ENCODE data around the gene TTC21A. TPM values are rescaled to one million over a fixed set of nuclear protein-coding genes. Genes with fewer than 3 reads are reported as not detected.

The TTC21A gene
- total RNA-seq, 1 experiment from 2014 or later, result 1.7 TPM

DNA sequence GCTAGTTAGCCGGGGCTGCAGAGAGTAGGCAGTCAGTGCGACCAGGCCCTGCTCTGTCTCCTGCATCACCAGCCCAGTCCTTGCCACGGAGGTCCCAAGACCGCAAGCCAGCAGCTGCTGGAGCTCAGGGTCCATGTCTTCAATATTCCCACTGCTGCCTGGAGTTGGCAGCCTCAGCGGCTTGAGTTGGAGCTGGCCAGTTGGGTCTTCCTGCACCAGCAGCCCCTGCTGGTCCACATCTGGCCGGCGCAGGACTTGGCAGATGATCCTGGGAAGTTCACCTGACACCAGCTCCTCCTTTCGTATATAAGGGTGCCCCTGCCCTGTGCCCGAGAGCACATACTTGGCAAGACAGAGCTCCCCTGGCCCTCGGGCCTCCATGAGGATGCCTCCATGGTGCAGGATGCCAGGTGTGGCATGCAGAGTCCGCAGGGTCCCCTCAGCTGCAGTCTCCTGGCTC lies 79.2 kb downstream of the TTC21A start:
- peaks cover 11 to 13% of the 10 kb centered on the region in 2 experiments for H3K4me1 Mint-ChIP-seq
- TF ChIP-seq, protein P1, sequence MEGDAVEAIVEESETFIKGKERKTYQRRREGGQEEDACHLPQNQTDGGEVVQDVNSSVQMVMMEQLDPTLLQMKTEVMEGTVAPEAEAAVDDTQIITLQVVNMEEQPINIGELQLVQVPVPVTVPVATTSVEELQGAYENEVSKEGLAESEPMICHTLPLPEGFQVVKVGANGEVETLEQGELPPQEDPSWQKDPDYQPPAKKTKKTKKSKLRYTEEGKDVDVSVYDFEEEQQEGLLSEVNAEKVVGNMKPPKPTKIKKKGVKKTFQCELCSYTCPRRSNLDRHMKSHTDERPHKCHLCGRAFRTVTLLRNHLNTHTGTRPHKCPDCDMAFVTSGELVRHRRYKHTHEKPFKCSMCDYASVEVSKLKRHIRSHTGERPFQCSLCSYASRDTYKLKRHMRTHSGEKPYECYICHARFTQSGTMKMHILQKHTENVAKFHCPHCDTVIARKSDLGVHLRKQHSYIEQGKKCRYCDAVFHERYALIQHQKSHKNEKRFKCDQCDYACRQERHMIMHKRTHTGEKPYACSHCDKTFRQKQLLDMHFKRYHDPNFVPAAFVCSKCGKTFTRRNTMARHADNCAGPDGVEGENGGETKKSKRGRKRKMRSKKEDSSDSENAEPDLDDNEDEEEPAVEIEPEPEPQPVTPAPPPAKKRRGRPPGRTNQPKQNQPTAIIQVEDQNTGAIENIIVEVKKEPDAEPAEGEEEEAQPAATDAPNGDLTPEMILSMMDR (conservative IDR thresholded peaks at IDR 0.05), result no peak
- Histone ChIP-seq H2BK12ac (ENCODE audit: insufficient read length, low read depth, low read length) (no peak overlapping the region), H3K27ac (ENCODE audit: insufficient read length, low read depth, low read length) (no peak overlapping the region), H2BK15ac (ENCODE audit: low read depth, low read length) (no peak overlapping the region), H3K79me1 (ENCODE audit: insufficient read depth, low read depth, low read length, poor library complexity, severe bottlenecking) (no peaks in the 10 kb centered on the region), H3K23ac (ENCODE audit: insufficient read length, low read depth, low read length) (no peak overlapping the region), H3K79me2 (ENCODE audit: insufficient read depth, low read length) (no peaks in the 10 kb centered on the region), H3K4me2 (ENCODE audit: insufficient read depth, insufficient read length, low read length) (no peak overlapping the region), H2AK5ac (ENCODE audit: insufficient read length, low read length) (no peak overlapping the region), H3K18ac (ENCODE audit: insufficient read length, low read depth, low read length) (no peak overlapping the region), H3K27me3 (ENCODE audit: insufficient read depth, low read length) (no peaks in the 10 kb centered on the region), H2AFZ (ENCODE audit: low read length) (no peak overlapping the region), H4K20me1 (ENCODE audit: control insufficient read depth, insufficient read depth, insufficient read length) (no peaks in the 10 kb centered on the region), H2BK5ac (ENCODE audit: insufficient read length, low read length) (no peak overlapping the region), H4K5ac (ENCODE audit: insufficient read length, low read depth, low read length) (no peak overlapping the region), H2BK20ac (ENCODE audit: low read depth, low read length, poor library complexity, severe bottlenecking) (no peak overlapping the region), H3K4me1 (ENCODE audit: insufficient read depth, low read length) (peaks cover 4% of the 10 kb centered on the region; the same call in 1 of the 2 replicates), H4K8ac (replicated peaks; ENCODE audit: insufficient read length, low read depth, low read length) (no peak overlapping the region), H3T11ph (ENCODE audit: low read length) (no peak overlapping the region), H4K91ac (ENCODE audit: insufficient read length, low read depth, low read length) (no peak overlapping the region), H3K14ac (ENCODE audit: insufficient read depth, low read length) (no peak overlapping the region), H3K4ac (ENCODE audit: low read depth, low read length) (no peak overlapping the region), H3K9ac (ENCODE audit: extremely low read depth, insufficient read length, low read length) (no peak overlapping the region), H3K23me2 (ENCODE audit: insufficient read length, low read depth, low read length, poor library complexity, severe bottlenecking) (no peaks in the 10 kb centered on the region), H3K9me3 (ENCODE audit: control insufficient read depth, low read depth, low read length) (no peaks in the 10 kb centered on the region), H2BK120ac (ENCODE audit: low read depth, low read length, poor library complexity, severe bottlenecking) (no peak overlapping the region), H3K56ac (ENCODE audit: insufficient read length, low read depth, low read length) (no peak overlapping the region)
- no CpG with 5 or more reads among the region's 11 CpGs for WGBS (ENCODE audit: extremely low coverage, insufficient read length, low lambda C conversion rate)
- no peaks in the 10 kb centered on the region; the same call in none of the 2 replicates for H3K27me3 Mint-ChIP-seq (ENCODE audit: low read depth)
- no peaks in the 10 kb centered on the region for H3K36me3 Mint-ChIP-seq (ENCODE audit: insufficient read depth in 1 of 3, low read depth in 3 of 3)
- no peak overlapping the region for H3K4me3 Mint-ChIP-seq
- DNase-seq, result no peak
- no peak overlapping the region for H3K27ac Mint-ChIP-seq
- H3K9me3 Mint-ChIP-seq, result no peaks in the 10 kb centered on the region
